Chondrocyte (in vitro differentiated cells): ENCODE data around the gene PBX1. TPM values are rescaled to one million over a fixed set of nuclear protein-coding genes. Genes with fewer than 3 reads are reported as not detected.
"Not testable (repeated sequence)": the region's sequence is repeated elsewhere in the genome, so short reads cannot be mapped to it uniquely, and the experiment has no call there.

Experiments used
- DNase-seq: peaks from one replicate; pipeline ENCODE4 v3.0.0; 2021; ENCODE audit warnings: mixed read lengths, low spot score
- H3K27ac Mint-ChIP-seq: one replicate; pipeline ENCODE4 v1.8.0; 2021; ENCODE audit warnings: mild to moderate bottlenecking, moderate library complexity, mixed read lengths; ENCODE audit not compliant: unreplicated experiment
- H3K27me3 Mint-ChIP-seq: 2 replicates; pipeline ENCODE4 v1.8.0; 2021; ENCODE audit warnings: low read depth, mixed read lengths
- H3K36me3 Mint-ChIP-seq: 2 replicates; pipeline ENCODE4 v1.8.0; 2021; ENCODE audit warnings: low read depth, mixed read lengths
- H3K4me1 Mint-ChIP-seq: 2 replicates; pipeline ENCODE4 v1.8.0; 2021; ENCODE audit warnings: low read depth, mild to moderate bottlenecking, mixed read lengths
- H3K4me3 Mint-ChIP-seq: one replicate; pipeline ENCODE4 v1.8.0; 2021; ENCODE audit warnings: mild to moderate bottlenecking, moderate library complexity, mixed read lengths; ENCODE audit not compliant: unreplicated experiment
- H3K9me3 Mint-ChIP-seq: 2 replicates; pipeline ENCODE4 v1.8.0; 2021; ENCODE audit warnings: low read depth, mixed read lengths
- CTCF ChIP-seq: fragments of 200-600 bp; sonication (generic); IDR thresholded peaks from 2 replicates; pipeline ENCODE4 v1.5.0; 2021; ENCODE audit warnings: antibody characterized with exemption, mild to moderate bottlenecking, moderate library complexity
- total RNA-seq: library from RNA; stranded (reverse); gene quantifications from 3 replicates; pipeline ENCODE4 v1.2.1, GENCODE V29; 2021

PBX1 gene
- total RNA-seq, 1 donor from 2014 or later = 23.0 TPM

GRCh38 chr1:164599272-164599671 lies 40.3 kb downstream of the PBX1 start:
- H3K36me3 Mint-ChIP-seq = peaks cover 2% of the 10 kb centered on the region
- H3K4me3 Mint-ChIP-seq = peak overlapping the region; percentile 19
- H3K4me1 Mint-ChIP-seq = peaks cover 35% of the 10 kb centered on the region
- no peaks in the 10 kb centered on the region for H3K27me3 Mint-ChIP-seq
- H3K27ac Mint-ChIP-seq = no peak overlapping the region
- H3K9me3 Mint-ChIP-seq = no peaks in the 10 kb centered on the region
- no peak for TF ChIP-seq CTCF
- no peak for DNase-seq

GRCh38 chr1:164601399-164602100 lies 42.6 kb downstream of the PBX1 start:
- no peak for TF ChIP-seq CTCF
- DNase-seq = no peak
- peaks cover 2% of the 10 kb centered on the region for H3K36me3 Mint-ChIP-seq
- H3K4me3 Mint-ChIP-seq = no peak overlapping the region
- no peak overlapping the region for H3K27ac Mint-ChIP-seq
- H3K27me3 Mint-ChIP-seq = no peaks in the 10 kb centered on the region
- peaks cover 43% of the 10 kb centered on the region for H3K4me1 Mint-ChIP-seq
- H3K9me3 Mint-ChIP-seq = no peaks in the 10 kb centered on the region

GRCh38 chr1:164602101-164602422 lies 43.1 kb downstream of the PBX1 start:
- no peak for TF ChIP-seq CTCF
- Mint-ChIP-seq H3K27me3 (no peaks in the 10 kb centered on the region), H3K4me1 (peaks cover 43% of the 10 kb centered on the region), H3K4me3 (no peak overlapping the region), H3K9me3 (no peaks in the 10 kb centered on the region), H3K36me3 (peaks cover 2% of the 10 kb centered on the region), H3K27ac (no peak overlapping the region)
- DNase-seq = no peak

GRCh38 chr1:164602480-164603093 lies 43.6 kb downstream of the PBX1 start:
- Mint-ChIP-seq H3K9me3 (no peaks in the 10 kb centered on the region), H3K27ac (peak overlapping the region; percentile 81), H3K4me1 (peaks cover 43% of the 10 kb centered on the region), H3K4me3 (peak overlapping the region; percentile 54), H3K27me3 (no peaks in the 10 kb centered on the region), H3K36me3 (no peaks in the 10 kb centered on the region)
- no peak for DNase-seq
- TF ChIP-seq CTCF = peak; percentile 36

GRCh38 chr1:164603805-164604204 lies 44.8 kb downstream of the PBX1 start:
- Mint-ChIP-seq H3K27ac (peak overlapping the region; percentile 63), H3K4me1 (peaks cover 43% of the 10 kb centered on the region)
- not testable (repeated sequence) for H3K4me3 Mint-ChIP-seq, H3K36me3 Mint-ChIP-seq, H3K9me3 Mint-ChIP-seq, DNase-seq, H3K27me3 Mint-ChIP-seq

GRCh38 chr1:164604541-164604940 lies 45.6 kb downstream of the PBX1 start:
- Mint-ChIP-seq H3K4me3 (no peak overlapping the region), H3K9me3 (no peaks in the 10 kb centered on the region), H3K4me1 (peaks cover 43% of the 10 kb centered on the region), H3K36me3 (no peaks in the 10 kb centered on the region), H3K27me3 (no peaks in the 10 kb centered on the region), H3K27ac (peak overlapping the region; percentile 63)
- TF ChIP-seq CTCF = no peak
- DNase-seq = no peak
